Stimulated activated CD4-positive, alpha-beta T cell treated with anti-CD3 and anti-CD28 coated beads, TNF-alpha, amount 100 ng/mL, for 1 hour (primary cell): ENCODE measurements around the gene ZNF14.
"Not testable (repeated sequence)": the region's sequence is repeated elsewhere in the genome, so short reads cannot be mapped to it uniquely, and the experiment has no call there.

Source experiments
- DNase-seq, 3 donors: peaks; one replicate each; pipeline ENCODE4 v3.0.0-alpha.2; 2020; ENCODE audit warnings: low read depth in 3 of 3, low spot score in 1 of 3

Gene ZNF14

DNA sequence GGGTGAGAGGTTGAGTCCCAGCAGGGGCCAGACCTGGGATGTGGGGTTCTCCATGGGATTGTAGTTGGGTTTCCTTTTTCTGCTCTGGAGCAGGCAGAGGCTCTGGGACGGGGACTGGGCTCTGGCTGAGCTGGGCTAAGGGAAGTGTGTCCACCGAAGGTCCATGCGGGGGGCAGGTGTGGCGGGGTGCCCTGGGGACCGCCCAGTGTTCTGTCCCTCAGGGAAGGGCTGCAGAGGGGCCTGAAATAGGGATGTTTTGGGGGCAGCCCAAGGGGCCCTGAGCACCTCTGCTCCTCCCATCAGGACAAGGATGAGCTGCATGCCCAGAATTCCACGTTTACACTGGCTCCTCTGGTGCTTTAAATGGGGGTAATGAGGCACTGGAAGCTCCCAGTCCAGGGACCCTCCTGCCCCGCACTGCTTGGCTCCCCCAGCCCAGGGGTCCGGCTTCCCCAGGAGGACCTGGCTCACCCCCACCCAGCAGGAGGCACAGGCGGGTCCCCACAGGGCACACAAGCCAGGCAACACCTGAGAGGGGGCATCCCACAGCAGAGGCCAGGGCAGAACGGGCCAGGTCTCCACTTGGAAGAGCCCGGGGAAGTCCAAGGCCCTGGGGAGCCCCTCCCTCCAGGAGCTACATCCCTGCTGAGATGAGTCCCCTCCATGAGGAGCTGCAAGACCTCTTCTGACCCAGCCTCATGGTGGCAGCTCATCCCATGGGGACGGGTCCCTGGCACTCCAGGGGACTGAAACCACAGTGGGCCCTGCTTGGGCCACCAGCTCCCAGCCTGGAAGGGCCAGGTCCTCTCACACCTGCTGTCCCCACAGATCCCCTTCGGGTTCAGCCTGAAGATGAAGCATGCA is 14.7 kb upstream of the ZNF14 start:
- no peak for DNase-seq

DNA sequence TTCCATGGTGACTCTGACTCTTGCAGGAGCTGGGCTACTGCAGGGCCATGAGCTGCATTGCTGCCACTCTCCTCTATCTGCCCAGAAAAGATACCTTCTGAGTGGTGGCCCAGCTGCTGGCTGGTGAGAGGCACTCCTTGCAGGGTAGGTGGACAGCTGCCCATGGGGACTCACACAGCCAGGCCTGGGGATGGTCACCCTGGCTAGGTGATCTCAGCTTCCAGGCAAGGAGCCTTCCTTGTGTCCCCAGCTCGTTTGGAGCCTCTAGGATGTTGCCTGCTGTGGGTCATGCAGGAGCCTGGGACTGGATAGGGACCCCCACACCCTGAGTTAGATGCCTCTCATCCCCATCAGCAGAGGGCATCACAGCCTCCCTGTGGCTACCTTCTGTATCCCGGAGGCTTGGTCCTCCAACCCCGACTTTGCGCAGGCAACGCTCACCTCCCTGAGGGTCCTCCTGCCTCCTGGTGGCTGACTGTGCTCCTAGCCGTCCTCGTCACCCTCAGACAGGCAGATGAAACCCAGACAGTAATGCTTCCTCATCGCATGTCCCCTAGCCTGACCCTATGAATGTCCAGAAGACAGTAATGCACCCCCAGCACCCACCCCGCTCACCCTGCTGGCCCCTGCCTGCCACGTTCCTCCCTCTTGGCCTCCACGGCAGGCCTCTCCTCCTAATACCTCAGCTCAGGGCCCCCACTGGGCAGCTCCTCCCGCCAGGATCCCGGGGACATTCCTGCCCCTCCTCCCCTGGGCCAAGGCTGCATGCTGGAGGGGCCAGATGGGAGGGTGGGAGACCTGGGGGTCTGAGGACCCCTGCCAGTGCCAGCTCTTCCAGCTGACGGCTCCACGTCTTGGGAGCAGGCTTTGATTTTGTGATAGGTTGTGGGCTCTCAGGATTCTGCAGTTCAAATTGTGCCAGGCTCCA is 13.6 kb upstream of the ZNF14 start:
- DNase-seq: no peak

DNA sequence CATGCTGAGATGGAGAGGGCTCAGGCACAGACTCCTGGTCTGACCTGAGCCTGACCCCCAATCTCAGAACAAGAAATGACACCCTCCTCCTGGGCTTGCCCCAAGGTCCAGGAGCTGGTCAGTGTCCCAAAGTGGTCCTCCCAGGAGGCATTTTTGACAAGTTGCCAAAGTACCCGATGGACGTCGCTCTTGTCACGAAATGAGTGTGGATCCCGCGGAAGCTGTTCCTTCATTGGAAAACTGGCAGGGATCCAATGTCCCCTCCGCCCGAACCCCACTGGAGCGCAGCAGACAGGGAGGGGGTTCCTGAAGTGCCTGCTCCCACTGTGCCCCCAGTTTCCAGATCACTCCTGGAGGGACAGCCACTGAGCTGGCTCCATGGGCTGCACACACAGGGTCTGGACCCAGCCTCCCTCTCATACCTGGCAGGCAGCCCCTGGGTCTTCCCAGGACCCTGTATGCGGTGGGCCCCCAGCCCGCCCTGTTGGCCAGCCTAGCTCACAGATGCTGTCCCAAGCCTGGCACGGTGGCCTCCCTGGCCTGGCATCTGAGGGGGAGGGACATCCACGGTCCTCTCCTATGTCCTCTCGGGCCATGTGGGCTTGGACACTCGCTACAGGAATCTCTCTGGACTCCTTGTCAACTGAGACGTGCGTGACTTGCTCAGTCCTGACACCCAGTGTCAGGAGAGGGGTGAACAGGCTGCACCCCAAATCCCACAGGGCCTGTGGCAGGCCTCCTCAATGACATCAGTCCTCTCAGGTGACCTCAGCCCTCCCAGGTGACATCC is 12.8 kb upstream of the ZNF14 start:
- no peak for DNase-seq

DNA sequence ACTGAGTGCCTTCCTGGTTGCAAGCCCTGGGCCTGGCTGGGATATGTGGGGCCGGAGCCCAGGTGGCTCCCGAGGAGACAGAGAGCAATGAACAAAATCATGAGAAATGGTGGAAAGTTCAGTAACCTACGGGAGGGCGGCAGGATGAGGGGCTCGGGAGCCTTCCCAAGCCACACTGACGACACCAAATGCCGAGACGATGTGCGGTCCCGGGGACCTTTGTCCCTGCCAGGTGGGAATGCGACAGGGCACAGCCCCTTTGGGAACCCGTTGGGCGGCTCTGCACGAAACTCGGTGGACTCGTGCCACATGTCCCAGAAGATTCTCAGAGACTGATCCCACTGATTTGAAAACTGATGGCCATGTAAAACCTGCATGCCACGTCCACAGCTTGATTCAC is 11.7 kb upstream of the ZNF14 start:
- DNase-seq: no peak

DNA sequence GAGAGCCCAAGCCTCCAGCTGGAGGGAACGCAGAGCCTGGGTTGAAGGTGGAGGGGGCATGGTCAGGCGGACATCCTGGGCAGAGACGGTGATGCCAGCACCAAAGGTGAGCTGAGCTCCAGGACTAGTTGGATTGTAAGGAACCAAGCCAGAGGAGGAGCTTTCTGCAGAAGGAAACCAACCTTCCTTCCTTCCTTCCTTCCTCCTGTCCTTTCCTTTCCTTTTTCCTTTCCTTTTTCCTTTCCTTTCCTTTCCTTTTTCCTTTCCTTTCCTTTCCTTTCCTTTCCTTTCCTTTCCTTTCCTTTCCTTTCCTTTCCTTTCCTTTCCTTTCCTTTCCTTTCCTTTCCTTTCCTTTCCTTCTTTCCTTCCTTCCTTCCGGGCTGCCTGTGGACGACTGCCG is 11.0 kb upstream of the ZNF14 start:
- DNase-seq: not testable (repeated sequence)

DNA sequence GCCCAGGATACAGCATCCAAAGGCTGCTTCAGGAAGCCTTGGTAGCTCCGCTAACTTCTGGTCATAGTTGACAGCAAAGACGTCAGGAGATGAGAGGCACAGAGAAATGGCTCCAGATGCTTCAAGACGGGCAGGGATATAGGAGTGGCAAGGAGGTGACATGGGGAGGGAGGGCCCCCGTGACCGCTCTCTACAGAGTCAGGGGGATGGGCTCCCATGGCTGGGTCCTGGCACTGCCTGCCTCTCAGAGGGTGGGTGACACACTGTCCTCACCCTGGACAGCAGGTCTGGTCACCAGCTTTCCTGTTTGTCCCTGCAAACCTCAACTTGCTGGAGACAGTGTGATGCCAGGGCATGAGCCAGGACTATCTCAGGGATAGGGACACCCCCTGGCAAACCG is 10.3 kb upstream of the ZNF14 start:
- no peak for DNase-seq

DNA sequence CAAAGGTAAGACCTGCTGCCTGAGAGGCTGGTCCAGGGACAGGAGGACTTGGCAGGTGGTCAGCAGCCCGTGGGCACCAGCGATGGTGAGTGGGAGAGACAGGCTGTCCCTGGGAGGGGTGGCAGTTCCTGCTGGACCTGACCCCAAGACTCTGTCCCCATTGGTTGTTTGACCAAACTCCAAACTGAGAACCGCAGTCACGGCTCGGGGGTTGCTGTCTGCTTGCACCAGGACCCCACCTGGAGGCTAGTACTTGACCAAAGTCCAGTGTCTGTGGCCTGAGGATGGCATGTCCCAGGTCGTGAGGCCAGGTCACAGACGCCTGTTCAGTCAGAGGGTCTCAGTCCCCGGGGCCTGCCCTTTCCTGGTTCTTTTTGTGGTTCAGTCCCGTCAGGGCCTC is 9.9 kb upstream of the ZNF14 start:
- no peak for DNase-seq

DNA sequence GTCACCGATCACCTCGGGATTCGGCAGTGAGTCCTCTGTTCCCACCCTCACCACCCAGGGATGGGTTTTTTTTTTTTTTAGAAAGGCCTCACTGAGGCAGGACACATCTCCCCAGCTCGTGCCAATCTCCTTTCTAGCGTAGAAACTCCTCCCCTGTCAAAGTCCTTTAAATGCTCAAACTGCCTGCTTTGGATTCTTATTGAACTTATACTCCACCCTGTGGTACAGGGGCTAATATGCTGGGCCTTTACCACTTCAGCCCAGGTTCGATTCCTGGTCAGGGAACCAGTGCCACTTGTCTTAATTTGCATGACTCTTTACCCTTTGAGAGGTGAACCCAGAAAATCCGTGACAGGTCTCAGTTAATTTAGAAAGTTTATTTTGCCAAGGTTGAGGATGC is 8.3 kb upstream of the ZNF14 start:
- no peak for DNase-seq

DNA sequence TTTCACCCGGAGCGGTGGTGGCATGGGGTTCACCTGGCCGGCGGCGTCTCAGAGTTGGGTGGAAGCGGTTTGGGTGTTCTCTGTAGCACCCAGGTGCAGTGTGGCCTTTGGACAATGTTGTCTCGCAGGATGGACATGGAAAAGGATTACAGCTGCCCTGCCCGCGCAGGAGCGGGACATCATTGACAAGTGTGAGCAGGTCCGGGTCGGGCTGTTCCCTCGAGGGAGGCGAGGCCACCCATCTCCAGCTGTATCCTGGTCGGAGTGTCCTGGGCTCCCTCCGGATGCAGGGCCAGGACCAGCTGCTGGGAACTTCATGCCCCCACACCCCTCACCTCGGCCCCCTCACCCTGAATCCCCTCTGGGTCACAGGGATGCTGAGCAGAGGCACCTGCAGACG is 7.8 kb upstream of the ZNF14 start:
- no peak for DNase-seq

DNA sequence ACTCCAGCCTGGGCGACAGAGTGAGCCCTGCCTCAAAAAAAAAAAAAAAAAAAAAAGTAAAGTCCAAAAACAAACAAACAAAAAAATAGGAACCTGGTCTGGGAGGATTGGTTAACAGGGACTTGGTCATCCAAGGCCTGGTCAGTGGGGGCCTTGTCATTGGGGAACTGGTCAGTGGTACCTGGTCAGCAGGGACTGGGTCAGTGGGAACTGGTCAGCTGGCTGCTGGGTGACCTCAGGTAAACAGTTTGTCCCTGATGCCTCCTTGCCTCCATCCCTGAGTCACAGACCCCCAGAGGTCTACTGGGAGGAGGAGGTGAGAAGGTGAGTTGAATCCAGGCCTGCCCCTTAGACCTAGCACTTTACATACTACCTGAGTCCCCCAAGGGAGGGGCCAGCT is 5.7 kb upstream of the ZNF14 start:
- DNase-seq: no peak

DNA sequence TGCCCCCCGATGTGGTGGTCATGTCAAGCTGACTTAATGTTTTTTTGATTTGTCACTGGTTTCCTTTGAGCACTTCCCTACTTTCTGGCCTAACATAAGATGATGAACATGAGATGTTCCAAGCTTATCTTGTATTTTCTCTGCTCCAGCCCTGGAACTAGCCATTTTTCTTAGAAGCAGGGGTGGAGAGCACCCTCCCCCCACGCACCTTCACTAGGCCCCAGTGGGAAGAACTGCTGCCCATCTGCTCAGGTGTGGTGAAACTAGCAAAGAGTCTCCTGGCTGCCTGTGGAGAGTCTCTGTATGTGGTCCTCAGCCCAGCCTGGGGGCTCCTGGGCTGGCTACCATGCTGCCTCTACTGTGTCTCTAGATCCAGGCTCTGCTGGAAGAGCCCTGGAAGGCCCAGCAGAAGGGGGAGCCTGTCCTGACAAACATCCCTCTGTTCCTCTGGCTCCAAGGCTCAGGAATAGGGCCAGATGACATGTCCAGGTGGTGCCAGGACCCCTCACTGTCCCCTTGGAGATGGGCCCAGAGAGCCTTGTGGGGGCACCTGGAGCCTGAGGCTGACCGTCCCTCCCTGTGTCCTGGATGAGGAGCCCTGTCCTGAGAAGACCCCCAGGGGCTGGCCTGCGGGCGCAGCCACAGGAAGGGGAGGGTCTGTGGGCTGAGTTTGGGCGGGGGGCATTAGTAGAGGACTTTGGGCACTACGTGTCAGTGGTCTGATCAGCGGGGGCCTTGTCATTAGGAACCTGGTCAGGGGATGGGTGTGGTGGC is 4.8 kb upstream of the ZNF14 start:
- DNase-seq: no peak

DNA sequence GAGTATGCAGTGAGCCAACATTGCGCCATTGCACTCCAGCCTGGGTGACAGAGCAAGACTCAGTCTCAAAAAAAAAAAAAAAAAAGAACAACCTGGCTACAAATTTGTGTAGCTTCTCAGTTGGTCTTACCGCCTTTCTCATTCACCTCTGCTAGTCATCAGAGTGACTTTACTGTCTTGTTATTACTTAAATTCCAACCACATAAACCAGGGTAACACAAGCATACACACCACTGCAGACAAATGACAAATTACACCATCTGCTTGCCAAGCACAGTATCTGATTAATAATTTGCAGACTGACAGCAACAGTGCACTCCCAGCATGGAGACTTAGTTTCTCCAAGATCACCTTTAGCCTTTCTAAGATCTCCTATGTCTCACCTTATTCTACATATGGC is 11.0 kb downstream of the ZNF14 start:
- no peak for DNase-seq

DNA sequence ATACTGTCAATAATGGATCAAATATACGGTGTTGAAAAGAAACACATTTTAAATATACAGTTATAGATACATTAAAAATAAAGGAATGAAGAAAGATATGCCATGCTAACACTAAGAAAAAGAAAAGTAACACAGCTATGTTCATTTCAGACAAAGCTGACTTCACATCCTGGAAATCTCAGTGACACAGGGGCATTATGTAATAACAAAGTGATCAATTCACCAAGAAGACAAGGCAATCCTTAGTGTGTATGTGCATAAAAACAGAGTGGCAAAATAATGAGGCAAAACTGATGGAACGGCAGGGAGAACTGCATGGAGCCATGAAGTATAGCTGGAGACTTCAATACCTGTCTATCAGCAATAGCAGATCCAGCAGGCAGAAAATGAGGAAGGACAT is 13.1 kb downstream of the ZNF14 start:
- no peak for DNase-seq

DNA sequence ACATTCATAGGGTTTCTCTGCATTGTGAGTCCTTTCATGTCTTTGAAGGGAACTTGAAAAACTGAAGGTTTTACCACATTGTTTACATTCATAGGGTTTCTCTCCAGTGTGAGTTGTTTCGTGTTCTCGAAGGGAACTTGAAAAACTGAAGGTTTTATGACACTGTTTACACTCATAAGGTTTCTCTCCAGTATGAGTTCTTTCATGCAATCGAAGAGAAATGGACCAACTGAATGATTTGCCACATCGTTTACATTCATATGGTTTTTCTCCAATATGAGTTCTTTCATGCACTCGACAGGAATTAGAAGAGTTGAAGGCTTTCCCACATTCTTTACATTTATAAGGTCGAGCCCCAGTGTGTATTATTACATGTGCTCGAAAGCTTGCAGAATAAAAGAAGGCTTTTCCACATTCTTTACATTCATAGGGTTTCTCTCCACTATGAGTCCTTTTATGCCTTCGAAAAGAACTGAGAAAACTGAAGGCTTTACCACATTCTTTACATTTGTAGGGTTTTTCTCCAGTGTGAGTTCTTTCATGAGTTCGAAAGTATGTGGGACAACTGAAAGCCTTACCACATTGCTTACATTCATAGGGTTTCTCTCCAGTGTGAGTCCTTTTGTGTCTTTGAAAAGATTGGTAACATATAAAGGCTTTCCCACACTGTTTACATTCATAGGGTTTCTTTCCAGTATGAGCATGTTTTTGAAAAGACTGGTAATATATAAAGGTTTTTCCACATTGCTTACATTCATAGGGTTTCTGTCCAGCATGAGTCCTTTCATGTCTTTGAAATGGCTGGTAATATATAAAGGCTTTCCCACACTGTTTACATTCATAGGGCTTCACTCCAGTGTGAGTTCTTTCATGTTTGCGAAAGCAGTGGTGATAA is 20.7 kb downstream of the ZNF14 start:
- no peak for DNase-seq

DNA sequence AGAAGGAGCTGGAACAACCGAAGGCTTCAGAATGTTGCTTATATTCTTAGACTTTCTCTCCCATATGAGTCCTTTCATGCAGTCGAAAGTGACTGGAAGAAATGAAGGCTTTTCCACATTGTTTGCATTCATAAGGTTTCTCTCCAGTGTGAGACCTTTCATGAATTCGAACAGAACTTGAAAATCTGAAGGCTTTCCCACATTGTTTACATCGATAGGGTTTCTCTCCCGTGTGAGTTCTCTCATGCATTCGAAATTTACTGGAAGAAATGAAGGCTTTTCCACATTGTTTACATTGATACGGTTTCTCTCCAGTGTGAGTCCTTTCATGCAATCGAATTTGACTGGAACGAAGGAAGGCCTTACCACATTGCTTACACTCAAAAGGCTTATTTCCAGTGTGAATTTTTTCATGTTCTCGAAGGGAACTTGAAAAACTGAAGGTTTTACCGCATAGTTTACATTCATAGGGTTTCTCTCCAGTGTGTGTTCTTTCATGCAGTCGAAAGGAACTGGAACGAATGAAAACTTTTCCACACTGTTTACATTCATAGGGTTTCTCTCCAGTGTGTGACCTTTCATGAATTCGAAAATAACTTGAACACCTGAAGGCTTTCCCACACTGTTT is 21.5 kb downstream of the ZNF14 start:
- no peak for DNase-seq

DNA sequence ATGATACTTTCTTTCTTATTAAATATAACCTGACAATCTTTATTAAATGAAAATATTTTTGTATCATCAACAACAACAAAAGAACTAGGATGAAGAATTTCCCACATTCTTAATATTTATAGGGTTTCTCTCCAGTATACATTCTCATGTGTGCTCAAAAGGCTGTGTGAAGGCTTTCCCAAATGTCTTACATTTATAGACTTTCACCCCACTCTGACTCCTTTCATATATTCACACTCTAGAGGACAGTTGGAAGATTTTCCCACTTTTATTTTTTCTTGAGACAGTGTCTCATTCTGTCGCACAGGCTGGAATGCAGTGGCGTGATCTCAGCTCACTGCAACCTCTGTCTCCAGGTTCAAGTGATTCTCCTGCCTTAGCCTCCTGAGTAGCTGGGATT is 22.4 kb downstream of the ZNF14 start:
- DNase-seq: no peak

DNA sequence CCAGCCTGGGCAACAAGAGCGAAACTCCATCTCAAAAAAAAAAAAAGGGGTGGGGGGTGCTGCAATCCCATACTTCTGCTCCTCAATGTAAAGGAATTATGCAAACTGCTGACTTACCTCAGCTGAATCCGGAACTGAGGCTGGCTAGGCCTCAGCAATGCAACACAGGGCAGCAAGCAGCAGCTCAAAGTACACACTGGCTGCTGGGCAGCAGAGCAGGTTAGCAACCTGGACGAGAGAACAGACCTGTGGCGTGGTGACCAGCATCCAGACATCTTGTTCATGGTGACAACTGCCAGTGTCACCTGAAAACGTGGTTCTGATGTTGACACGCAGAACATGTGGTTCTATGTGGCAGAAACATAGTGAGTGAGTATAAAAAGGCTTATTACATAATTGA is 28.1 kb downstream of the ZNF14 start:
- DNase-seq: no peak

DNA sequence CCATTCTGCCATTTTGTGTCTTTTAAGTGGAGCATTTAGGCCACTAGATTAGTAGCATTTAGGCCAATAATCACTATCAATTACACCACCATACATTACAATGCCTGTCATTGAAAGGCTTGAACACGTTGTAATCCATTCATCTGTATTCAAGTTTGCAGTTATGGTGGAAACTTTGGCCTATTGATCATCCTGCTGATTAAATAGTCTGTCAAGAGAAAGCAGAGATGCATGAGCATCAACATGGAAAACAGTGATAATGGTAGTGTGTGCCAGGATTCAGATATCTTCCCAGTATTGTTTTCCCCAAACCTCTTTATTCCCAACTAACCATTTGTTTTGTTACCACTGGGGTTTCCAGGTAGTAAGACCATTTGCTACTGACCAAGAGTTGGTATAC is 32.4 kb downstream of the ZNF14 start:
- DNase-seq: not testable (repeated sequence)

DNA sequence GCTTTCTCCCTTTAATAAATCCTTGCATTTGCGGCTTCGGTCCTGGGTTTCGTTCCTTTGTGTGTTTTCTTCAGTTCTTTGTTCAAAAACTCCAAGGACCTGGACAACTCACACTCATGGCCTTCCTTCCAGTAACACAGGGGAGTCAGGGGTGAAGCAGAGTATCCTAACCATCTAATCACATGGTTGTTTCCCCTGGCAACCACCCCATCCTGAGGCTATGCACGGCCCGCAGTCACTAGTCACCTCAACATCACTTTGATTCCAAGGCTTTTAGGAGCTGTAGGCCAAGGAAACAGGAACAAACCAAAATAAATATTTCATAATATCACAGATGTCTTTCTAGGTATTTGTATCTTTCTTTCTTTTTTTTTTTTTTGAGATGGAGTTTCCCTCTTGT is 35.3 kb downstream of the ZNF14 start:
- DNase-seq: no peak
